Inferior parietal cortex (tissue), 1 donor: ENCODE results near the gene GON4L.
A peak's percentile ranks its signal among the peaks of the same experiment; 100 is the strongest.
"Not testable (repeated sequence)": the region's sequence is repeated elsewhere in the genome, so short reads cannot be mapped to it uniquely, and the experiment has no call there.

Experiments used
- DNase-seq: peaks from one replicate; pipeline ENCODE4 v3.0.0-alpha.2; 2016; ENCODE audit errors: extremely low spot score

GON4L gene

DNA sequence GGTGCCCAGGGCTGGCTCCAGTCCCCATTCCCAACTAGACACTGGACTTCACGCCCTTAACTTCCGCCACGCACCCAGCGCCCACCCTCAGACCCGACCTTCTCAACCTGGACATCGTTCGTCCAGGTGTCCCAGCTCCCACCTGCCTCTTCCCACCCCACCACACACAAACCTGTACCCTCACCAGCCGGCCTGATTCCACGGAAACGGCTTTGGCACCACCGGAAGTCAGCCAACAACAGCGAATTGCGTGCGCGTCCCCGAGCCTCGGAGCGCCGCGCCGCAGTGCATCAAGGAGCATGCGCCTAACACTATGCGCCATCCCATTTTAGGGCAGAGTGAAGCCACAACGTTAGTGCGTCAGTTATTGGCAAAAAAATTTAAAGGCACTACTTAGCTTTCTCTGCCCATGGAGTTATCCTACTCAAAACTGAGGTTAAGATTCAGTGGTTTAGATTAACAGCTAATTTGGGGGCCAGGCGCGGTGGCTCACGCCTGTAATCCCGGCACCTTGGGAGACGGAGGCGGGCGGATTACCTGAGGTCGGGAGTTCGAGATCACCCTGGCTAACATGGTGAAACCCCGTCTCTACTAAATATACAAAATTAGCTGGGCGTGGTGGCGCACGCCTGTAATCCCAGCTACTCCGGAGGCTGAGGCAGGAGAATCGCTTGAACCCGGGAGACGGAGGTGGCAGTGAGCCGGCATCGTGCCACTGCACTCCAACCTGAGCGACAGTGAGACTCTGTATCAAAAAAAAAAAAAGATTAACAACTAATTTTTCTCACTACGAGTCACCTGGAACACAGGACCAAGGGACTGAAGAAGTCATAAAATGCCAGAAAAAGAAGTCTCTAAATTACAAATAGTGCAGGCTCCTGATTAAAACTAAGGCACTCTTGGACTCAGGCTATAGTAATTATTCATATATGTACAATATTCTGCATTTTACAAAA is at the start of gene GON4L:
TSS of gene GON4L (minus strand) at position 240 of the 956 bp plus-strand sequence. CDS start 3,434 bp downstream, outside the sequence.
- DNase-seq, result peak; percentile 96

DNA sequence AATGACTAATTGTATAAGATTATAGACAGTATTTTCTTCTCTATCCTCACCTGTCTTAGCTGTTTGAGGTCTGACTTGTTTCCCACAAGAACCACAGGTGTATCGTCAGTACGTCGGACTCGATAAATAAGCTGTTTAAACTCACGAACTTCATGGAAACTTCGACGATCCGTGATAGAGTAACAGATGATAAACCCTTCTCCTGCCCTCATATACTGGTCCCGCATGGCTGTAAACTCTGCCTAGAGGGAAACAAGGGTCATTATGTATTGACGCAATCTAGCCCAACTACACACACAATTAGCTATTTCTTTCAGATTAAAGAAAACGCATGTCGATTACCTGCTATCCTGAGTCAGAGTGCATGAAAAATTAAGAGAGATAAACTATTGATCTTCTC is 47.2 kb upstream of the GON4L start:
- DNase-seq, result no peak

DNA sequence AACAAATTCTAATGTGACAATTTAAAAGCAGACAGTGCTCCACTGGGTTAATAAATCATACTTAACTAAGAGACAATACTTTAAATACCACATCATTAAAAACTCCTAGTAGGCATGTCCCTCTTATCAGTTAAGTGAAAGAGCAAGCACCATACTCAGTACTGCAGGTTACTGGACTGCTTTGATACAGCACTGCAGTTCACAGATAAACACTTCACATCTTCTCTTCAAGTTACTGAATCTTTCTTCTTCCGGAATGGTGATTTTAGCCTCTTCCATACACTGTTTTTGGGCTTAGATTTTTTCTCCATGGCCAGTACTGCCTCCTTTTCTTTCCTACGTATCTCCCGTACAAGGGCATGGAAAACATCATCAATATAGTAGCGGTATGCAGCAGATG is 43.1 kb upstream of the GON4L start:
- no peak for DNase-seq

- no peak for DNase-seq
Observed at GRCh38 chr1:155899683-155900082, 42.7 kb upstream of the GON4L start.

- DNase-seq, result no peak
Observed at GRCh38 chr1:155898888-155899287, 41.9 kb upstream of the GON4L start.

DNA sequence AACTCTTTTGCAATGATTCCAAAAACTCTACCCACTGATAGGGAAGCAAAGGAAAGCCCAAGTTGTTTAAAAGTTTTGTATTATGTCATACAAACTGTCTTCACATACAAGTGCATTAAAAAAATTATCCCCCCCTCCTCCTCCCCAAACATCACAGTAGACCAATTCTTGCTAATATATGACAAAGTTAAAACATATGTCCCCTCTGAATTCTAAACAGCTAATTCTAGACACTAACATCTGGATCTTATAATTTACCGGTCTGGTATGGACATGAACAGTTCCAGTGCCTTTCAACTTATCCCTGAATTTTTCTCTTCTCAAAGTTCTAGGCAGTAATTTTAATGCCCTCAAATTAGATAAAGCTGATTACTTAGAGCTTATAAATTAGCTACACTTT is 40.7 kb upstream of the GON4L start:
- no peak for DNase-seq

- not testable (repeated sequence) for DNase-seq
Observed at GRCh38 chr1:155896476-155896875, 39.5 kb upstream of the GON4L start.

- not testable (repeated sequence) for DNase-seq
Observed at GRCh38 chr1:155895617-155896016, 38.6 kb upstream of the GON4L start.

GRCh38 chr1:155893389-155894142 is 36.6 kb upstream of the GON4L start:
- no peak for DNase-seq

- no peak for DNase-seq
Observed at GRCh38 chr1:155892796-155893195, 35.8 kb upstream of the GON4L start.

- no peak for DNase-seq
Observed at GRCh38 chr1:155890251-155890650, 33.2 kb upstream of the GON4L start.

- no peak for DNase-seq
Observed at GRCh38 chr1:155889566-155889965, 32.6 kb upstream of the GON4L start.

GRCh38 chr1:155888481-155888880 is 31.5 kb upstream of the GON4L start:
- no peak for DNase-seq

DNA sequence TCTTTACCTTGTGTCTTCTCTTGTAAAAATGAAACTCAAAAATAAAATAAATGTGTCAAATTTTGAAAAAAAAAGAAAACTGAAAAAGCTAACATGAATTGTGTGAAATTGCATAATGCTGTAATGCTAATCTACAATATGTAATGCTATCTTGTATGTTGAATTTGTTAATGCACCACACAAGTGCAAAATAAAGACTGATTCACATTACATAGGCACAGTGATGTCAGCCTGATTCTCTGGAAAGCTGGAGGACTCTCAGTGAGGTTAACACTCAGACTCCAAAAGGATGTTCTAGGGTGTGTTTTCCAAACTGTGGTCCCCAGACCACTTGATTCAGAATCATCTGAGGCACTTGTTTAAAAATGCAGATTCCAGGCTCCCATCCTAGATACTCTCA is 28.0 kb upstream of the GON4L start:
- DNase-seq, result no peak

- DNase-seq, result no peak
Observed at GRCh38 chr1:155884031-155884960, 27.3 kb upstream of the GON4L start.

DNA sequence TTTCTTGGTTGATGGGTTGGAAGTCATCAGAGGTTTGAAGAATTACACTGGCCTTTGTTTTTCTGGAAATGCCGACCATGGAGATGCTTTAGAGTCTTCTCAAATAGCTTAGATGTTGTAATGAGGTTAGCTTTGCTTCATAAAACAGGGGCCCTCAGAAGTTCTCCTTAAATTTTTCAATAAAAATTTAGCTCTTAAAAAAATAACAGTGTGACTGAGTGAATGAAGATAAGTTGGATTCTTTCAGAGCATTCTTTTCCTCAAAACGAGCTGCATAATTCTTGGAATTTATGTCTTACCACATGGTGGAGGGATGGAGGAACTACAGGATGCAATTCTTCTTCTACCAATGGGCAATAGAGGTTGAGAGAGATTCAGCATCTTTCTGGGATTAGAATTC is 25.8 kb upstream of the GON4L start:
- no peak for DNase-seq

DNA sequence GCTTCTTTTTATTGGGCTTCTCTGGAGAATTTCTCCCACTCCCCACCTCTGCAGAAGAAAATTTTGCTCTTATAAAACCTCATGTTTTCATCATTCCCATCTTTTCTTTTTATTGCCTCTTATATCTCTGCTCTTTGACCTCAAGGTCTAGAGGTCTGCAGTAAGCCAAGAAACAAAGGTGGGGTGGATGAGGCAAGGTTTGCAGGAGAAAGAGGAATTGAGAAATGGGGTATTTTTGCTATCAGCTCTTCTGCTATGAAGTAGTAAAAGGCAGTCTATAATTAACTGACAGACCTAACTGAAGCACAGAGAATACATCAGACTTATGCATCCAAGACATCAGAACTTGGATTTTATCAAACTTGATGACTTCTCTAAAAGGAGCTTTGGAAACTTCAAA is 25.2 kb upstream of the GON4L start:
- no peak for DNase-seq

DNA sequence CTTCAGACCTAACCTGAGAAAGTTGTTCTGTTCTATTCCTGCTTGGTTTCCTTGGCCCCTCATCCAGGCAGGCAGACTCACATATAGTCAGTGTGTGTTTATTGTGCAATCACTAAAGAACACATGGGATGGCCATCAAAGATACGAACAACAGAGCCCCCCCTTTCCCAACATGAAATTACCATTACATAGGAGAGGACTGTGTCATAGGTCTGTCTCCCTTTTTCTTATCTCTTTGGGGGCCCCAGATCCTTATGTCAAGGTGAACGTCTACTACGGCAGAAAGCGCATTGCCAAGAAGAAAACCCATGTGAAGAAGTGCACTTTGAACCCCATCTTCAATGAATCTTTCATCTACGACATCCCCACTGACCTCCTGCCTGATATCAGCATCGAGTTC is 23.9 kb upstream of the GON4L start:
- DNase-seq, result no peak

DNA sequence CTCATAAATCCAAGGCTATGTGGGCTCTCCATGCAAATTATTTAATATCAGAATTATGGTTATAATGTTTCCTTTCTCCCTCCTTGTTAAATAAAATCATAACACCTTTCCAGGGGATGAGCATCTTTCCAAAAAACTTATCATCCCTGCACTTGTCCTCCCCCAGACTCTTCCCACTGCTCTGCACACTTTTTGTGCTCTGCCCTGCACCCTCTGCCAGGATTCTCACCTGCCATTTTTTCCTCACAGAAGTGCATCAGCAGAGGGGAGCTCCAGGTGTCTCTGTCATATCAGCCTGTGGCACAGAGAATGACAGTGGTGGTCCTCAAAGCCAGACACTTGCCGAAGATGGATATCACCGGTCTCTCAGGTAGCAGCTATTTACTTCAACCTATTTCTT is 23.2 kb upstream of the GON4L start:
- DNase-seq, result no peak

DNA sequence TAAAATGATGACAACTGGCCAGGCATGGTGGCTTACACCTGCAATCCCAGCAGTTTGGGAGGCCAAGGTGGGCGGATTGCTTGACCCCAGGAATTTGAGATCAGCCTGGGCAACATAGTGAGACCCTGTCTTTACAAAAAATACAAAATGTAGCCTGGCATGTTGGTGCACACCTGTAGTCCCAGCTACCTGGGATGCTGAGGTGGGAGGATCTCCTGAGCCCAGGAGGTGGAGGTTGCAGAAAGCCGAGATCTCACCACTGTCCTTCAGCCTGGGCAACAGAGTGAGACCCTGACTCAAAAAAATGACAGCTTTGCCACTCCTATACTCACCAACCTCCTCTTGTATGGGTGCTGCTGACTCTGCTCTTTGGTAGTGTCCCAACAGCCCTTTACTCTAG is 20.9 kb upstream of the GON4L start:
- no peak for DNase-seq

- DNase-seq, result no peak
Observed at GRCh38 chr1:155873860-155874259, 16.8 kb upstream of the GON4L start.

DNA sequence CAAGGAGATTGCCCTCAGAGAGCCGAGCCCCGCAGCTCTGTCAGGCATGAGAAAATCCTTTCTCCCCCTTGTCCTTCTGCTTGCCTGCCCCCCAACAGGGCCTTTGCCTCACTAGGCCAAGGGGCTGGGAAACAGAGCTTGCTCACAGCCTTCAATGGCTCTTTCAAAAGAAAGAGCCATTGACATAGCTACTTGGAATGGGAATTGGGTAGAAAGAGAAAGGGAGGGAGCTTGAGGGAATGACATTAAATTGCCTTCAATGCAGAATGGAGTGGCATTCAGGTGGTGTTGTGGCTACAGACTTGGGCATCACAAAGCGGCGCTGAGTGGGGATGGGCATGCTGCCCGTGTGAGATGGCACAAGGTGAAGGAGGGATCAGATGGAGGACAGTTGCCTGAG is 15.5 kb upstream of the GON4L start:
- DNase-seq, result no peak
